Upper lobe of left lung (tissue), 4 donors: ENCODE data around the gene COL7A1.

Experiments
- EP300 ChIP-seq, 4 donors: sonication (generic); formaldehyde crosslinking; IDR thresholded peaks; one replicate each; pipeline ENCODE4 v1.5.1; 2017; ENCODE audit warnings: antibody characterized with exemption in 4 of 4, control low read depth in 2 of 4
- POLR2A ChIP-seq, 4 donors: fragments of 450-650 bp; IDR thresholded peaks; one replicate each; pipeline ENCODE4 v1.5.1; 2016 to 2017; ENCODE audit warnings: antibody characterized with exemption in 4 of 4, mild to moderate bottlenecking in 2 of 4
- TF ChIP-seq, protein P1 (sequence below), 6 experiments: fragments of 450-650 bp in 4 of 6; fragments of 200-600 bp in 2 of 6; sonication (generic) in 2 of 6; IDR thresholded peaks; one replicate each; pipeline ENCODE4 v1.5.1; 2016 to 2019; ENCODE audit warnings: antibody characterized with exemption in 6 of 6

DNA sequence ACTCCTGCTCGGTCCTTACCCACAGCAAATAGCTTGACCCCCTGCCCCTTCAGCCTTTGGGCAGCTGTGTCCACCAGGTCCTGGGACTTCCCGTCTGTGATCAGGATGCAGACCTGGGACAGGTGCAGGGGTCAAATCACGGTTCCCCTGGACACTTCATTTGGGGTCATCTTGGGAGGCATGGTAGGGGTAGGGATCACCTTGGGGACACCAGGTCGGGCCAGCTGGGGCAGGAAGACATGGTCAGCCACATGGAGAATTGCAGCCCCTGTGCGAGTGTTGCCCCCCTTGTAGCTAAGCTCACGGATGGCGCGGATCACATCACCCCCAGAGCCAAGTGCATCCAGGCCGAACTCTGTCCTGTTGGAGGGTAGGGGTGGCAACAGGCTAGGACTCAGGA lies 1.8 kb downstream of the COL7A1 start:
- TF ChIP-seq, protein P1, sequence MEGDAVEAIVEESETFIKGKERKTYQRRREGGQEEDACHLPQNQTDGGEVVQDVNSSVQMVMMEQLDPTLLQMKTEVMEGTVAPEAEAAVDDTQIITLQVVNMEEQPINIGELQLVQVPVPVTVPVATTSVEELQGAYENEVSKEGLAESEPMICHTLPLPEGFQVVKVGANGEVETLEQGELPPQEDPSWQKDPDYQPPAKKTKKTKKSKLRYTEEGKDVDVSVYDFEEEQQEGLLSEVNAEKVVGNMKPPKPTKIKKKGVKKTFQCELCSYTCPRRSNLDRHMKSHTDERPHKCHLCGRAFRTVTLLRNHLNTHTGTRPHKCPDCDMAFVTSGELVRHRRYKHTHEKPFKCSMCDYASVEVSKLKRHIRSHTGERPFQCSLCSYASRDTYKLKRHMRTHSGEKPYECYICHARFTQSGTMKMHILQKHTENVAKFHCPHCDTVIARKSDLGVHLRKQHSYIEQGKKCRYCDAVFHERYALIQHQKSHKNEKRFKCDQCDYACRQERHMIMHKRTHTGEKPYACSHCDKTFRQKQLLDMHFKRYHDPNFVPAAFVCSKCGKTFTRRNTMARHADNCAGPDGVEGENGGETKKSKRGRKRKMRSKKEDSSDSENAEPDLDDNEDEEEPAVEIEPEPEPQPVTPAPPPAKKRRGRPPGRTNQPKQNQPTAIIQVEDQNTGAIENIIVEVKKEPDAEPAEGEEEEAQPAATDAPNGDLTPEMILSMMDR (IDR thresholded peaks at IDR 0.05): no peak
- TF ChIP-seq POLR2A (IDR thresholded peaks at IDR 0.05) (no peak), EP300 (IDR thresholded peaks at IDR 0.05) (no peak)
